CD4-positive, alpha-beta T cell treated with Interleukin-21 for 1 hour (primary cell): ENCODE data around the gene FARP2.
"Not testable (repeated sequence)": the region's sequence is repeated elsewhere in the genome, so short reads cannot be mapped to it uniquely, and the experiment has no call there.

Source experiments
- DNase-seq: peaks from one replicate; pipeline ENCODE4 v3.0.0-alpha.2; 2020

FARP2 gene

DNA sequence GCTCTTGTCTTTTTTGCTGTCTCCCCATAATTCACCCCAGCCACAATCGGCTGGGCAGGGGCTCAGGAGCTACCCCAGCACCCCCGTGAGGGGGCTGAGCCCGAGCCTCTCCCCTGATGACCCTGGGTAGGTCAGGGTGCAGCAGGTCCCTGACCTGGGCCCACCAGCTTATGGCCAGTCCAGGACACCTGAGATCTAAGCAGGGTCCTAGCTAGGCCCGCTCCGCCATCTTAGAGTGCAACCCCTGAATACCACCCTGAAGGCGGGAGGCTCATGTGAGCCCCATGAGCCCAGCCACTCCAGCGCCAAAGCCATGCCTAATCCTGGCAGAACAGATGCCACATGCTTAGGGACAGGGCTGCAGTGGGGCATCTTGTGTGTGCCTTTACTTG is 136.1 kb downstream of the FARP2 start:
- no peak for DNase-seq

DNA sequence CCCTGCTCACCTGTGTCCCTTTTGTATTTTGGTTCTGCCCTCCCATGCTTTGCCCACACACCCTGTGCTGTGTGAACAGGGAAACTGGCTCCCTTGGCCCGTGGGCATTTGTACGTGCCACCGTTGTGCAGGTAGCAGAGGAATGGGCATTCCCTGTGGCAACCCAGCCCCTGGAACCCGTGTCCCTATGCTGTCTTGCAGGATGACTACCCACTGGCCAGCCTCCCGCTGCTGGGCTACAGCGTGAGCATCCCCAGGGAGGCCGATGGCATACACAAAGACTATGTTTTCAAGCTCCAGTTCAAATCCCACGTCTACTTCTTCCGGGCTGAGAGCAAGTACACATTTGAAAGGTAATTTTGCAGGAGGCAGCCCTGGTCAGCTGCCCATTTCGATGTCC is 137.0 kb downstream of the FARP2 start:
- no peak for DNase-seq

DNA sequence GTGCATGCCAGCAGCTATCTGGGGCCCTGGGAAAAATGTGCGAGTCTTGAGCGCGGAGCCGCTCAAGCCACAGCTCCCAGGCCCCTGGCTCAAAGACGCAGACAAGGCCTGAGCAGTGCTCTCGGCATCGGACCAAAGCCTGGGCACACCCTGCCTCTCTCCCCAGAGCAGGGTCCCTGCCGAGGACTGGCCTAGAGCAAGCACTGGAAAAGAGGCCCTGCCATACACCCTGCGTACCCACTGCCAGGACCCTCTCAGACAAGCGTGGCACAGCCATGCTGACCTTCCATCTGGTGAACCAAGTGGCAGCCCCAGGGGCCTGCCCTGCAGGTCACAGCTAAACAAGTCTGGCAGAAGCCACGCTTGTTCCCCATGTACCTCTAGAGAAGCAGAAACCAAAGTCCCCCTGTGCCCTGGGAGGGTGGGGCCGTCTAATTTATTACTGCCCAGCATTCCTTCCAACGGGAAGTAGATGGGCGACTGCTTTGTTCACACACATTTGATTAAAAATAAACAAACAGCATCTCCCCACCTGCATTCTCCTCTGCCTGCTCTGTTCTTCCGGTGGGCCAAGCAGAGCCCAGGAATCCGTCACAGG is 138.3 kb downstream of the FARP2 start:
- no peak for DNase-seq

DNA sequence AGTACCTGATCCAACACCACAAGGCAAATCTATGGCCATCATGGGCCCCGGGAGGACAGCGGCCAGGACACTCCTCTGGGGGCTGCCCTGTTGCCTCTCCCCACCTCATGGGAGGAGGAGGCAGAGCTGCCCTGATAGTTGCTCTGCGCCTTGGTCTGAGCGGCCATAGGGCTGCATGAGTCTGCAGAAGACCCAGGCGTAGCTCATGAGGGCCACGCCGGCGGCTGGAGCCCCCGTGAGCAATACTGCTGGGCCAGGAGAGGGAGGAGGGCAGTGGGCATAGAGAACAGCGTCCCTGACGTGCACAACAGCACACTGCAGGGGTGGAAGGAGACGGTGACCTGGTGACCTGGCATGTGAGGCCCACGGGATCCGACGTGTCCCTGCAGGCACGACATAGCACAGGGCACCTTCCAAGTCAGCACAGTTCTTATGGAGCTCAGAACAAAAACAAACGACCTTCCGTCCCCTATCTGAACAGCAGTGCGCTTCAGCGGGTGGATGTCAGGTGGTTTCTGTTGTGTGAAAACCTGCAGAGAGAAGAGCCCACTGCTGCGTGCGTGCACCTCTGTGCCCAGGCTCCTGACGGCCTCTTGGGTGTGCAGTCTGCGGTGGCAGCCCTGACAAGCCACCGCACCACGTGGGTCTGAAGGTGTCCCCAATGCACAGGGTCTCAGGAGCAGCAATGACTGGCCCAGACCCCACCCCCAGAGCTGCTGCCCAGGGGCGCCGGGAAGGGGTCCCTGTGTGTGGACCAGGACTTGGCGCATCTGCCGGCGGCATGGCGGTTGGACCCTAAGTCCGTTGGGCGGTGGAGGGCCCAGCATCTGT is 139.3 kb downstream of the FARP2 start:
- no peak for DNase-seq

DNA sequence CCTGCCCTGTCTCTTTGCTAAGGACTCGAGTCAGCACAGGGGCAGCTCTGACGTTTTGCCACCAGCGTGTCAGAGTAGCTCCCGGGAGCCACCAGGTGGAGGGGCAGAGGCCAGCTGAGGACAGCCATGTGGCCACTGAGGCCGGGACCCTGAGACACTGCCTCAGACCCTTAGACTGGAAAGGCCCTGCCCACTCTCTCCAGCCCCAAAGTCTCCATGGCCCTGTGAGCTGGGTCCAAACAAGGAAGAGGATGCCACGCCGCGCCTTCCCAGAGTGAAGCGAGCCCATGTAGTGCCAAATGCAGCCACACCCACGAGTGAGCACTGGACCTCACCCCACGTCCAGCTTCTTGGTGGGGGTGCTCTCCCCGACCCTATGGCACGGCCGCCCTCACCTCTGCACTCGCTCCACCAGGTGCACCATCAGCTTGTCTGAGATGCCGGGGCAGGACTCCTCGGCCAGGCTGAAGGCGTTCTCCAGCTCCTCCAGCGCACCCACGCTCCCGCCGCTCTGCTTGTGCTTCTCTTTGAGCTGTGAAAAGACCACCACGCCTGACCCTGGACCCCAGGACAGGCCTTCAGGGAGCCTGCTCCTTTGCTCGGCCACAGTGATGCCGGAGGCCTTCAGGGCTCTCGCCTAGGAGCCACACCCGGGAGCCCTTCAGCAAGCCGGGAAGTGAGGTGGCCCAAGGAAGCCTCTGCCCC is 140.1 kb downstream of the FARP2 start:
- no peak for DNase-seq

DNA sequence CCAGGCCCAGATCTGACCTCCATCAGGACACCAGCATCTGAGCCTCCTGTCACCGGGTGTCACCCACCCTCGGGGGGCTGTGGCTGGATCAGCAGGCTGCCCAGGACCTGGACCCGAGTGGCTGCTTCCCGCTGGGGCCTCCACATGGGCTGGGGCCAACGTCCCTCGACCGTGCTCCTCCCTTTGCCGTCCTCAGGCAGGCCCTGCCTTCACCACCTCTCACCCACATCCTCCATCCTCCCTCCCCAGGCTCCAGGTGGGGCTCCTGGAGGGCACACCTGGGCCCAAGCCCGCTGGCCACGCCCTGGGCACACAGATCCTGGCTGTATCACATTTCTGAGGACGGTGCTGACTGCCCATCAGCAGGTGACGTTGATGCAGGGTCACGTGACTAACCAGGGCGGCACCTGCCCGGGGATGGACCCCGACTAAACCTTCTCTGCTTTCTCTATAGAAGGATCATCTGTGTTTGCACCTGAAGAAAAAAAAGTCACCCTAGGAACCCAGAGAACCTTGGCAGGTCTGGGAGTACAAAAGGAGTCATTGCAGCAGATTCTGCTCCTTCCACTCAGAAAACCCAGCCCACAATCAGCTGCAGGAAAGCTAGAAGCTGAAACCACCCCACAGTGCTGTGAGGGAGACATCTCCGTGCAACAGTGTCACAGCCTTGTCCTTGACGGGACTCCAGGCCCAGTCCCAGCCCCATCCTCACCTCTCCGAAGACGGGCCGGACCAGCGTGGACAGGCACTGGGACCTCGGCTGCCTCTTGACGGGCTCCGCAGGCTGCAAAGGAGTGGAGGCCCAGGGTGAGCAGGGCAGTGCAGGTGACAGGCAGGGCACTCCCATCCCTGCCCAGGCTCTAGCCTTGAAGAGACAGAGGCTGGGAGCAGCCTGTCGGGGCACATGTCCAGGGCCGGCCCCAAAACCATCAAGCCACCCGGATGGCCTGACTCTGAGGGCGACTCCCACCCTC is 141.1 kb downstream of the FARP2 start:
- no peak for DNase-seq

DNA sequence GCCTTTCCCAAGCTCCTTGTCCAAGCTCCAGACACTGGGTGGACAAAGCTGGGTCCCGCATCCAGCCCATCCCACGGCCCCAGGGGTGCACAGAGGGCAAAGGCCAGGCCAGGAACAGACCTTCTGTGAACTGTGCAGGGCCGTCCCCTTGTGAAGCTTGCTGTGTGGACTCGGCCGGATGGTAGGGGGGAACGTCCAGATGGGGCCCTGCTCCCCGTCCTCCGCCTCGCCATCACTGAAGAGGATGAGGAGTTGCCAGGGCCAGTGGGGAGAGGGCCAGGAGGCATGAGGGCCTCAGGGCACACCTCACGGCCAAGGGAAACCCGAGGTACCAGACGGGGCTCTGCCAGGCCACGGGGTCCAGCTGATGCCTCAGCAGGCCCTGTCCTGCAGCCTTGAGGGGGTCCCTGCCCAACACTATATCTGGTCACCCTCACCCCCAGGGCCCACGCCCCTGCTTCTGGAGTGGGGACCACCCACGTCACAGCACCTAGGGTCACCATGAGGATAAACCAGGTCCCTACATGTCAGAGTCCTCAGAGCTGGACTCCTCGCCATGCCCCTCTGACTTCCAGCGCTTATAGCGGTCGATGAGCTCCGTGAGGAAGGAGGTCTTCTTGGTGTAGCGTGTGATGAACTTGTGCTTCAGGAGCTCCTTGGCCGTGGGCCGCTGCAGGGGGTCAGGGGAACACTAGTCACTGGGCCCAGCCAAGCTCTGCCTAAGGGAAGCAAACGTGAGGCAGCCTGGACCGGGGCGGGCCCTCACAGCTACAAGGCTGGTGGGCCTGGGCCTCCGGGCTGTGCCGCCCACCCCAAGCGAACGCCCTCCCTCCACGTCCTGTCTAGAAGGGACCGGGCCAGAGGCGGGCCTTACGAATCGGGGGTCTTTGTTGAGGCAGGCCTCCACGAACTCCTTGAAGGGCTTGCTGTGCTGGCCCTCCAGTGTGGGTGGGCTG is 142.3 kb downstream of the FARP2 start:
- DNase-seq = no peak

DNA sequence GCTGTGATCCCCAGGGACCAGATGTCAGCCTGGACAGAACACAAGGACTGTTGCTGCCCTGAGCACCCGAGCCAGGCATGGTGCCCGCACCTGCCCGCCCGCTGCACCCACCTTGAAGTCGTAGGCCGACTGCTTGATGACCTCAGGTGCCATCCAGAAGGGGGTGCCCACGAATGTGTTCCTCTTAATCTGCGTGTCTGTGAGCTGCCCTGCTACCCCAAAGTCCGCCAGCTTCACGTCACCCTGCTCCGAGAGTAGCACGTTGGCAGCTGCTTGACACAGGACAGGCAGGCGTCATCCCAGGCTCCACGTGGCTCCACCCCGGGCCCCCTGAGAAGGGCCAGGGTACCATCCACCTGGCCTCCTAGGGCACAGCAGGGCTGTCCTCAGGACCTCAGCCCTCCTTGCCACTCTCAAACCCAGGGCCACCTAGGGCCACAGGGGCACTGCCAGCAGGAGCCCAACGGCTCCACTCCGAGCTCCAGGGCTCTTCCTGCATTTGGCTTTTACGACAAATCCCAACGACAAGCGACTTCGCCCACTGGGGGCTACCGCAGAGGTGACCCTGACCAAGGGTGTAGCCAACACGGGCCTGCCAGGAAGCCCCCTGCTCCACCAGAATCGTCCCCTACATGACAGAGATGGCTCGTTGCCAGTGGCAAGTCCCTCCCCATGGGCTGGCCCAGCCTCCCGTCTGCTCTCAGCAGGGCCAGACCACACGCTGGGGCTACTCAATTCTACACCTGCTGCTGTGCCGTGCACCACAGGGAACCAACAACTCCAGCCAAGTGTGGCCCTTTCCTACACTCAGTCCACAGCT is 143.3 kb downstream of the FARP2 start:
- DNase-seq = no peak

DNA sequence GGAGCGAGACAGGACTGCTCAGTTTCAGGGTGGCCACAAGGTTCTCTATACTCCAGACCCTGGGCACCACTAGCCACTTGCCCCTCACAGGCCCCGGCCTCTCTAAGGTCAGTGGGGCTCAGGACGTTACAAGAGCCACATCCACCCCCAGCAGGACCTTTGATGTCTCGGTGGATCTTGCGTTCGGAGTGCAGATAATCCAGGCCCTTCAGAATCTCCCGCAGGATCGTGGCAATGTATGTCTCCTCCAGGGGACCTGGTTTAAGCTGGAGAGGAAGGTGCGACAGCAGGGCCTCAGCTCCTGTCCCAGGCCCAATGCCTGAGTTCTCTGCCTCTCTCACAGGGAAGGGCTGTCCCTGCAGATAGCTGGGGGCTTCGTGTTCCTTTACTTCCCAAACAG is 143.9 kb downstream of the FARP2 start:
- no peak for DNase-seq

DNA sequence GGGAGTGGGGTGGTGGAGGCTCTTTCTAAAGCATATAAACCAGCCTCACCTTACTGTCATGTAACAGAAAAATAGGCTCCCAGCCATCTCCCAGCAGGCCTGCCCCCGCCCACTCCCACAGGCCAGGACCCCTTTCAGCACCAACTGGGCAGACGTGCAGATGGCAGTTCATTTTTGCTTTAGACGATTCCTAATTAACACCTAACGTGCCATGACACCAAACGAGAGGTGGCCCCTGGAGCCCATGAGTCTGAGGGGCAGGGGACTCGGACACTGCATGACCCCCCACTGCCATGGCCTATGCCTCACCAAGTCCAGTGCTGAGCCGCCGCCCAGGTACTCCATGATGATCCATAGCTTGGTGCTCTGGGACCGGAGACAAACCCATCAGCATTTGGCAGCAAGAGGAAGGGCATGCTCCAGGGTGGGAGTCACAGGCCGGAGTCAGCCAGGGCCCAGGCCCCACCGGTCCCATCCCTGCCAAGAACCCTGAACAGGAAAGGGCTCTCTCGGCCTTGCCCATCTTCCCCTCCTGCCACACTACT is 144.4 kb downstream of the FARP2 start:
- DNase-seq = no peak

DNA sequence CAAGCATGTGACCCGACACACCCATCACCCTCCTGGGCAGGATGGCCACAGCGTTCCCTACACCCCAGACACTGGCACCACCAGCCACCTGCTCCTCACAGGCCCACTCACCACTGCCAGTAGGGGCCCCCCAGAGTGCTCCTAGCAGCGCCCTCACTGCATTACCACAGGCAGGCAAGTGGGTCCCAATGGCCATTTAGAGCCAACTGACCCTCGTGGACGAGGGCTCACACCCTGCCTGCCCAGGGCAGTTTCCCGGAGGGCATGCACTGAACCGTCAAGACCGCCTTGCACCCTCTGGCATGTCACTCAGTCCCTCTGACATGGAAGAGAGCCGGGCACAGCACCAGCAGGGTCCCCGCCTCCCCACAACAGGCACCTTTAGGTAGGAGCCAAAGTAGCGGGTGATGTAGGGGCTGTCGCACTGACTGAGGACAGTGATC is 145.0 kb downstream of the FARP2 start:
- no peak for DNase-seq

DNA sequence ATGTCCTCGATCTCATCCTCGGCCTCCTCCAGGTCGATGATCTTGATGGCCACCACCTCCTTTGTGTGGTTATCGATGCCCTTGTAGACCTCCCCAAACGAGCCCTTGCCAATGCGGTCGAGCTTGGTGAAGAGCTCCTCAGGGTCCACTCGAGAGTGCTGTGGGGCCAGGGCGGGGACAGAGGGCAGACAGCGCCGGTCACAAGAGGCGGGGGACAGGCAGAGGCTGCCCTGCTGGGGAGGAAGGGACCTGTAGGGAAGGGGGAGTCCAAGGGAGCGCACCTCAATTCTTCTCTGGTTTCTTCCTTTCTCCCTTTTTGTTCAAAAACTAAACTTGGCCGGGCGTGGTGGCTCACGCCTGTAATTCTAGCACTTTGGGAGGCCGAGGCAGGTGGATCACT is 145.5 kb downstream of the FARP2 start:
- no peak for DNase-seq

DNA sequence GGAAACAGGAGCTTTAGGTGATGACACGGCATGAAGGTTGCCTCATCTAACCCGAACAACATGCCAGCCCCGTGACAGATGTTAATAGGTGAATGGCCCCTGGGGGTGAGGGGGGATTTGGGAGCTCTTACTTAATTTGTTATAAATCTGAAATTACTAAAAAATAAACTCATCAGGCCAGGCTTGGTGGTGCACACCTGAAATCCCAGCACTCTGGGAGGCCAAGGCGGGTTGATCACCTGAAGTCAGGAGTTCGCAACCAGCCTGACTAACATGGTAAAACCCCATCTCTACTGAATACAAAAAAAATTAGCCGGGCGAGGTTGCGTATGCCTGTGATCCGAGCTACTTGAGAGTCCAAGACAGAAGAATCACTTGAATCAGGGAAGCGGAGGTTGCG is 146.2 kb downstream of the FARP2 start:
- DNase-seq = no peak

DNA sequence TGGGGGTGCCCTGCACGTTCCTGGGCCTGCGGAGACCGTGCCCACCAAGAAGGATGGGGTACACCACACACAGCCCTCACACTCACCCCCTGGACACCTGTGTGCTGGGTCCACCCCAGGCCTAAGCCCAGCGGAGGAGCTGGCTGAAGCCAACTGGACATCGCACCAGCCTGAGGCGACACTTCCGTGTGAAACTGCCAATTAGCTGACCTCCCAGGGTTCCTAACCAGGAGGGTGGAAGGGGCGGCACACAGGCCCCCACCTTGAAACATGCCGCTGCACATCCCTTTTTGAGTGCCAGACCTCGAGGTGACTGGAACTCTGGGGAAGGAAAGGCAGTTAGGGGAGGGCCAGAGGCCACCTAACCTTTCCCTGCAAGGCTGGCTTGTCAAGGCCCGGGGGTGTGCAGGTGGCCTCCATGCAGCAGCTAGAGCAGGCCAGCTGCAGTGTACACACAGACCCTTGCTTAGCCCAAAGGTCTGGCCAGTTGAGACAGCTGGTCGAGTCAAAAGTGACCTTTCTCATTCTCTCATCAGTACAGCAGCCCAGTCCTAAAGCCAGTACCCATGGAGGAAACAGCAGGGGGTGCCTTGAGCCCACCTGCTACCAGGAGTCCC is 147.8 kb downstream of the FARP2 start:
- DNase-seq = no peak

DNA sequence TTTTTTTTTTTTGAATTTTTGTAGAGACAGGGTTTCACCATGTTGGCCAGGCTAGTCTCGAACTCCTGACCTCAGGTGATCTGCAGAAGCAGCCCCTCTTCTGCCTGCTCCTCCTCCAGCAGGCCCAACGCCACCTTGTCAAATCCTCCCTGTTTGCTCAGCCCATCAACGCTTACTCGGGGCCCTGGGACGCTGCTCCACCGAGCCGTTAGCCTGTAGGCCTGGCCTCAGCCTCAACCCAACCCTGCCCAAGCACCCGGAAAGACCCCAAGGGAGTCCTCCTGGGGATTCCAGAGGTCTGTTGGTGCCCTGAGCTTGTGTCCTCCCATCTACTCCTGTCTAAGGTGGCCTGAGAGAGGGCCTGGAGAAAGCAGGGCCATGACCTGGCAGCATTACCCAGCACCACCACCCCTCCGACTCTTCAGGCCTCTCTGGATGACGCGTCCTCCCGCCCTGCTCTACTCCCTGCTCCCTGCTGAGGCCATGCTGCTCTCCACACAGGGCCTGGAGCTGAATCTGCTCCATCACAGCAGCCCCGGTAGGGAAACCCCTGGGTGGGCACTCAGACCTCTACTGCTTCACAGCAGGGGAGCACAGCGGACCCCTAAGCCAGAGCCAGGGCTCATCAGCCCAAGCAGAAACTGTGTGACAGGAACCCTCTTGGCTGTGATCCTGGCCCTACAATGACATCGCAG is 149.1 kb downstream of the FARP2 start:
- no peak for DNase-seq

DNA sequence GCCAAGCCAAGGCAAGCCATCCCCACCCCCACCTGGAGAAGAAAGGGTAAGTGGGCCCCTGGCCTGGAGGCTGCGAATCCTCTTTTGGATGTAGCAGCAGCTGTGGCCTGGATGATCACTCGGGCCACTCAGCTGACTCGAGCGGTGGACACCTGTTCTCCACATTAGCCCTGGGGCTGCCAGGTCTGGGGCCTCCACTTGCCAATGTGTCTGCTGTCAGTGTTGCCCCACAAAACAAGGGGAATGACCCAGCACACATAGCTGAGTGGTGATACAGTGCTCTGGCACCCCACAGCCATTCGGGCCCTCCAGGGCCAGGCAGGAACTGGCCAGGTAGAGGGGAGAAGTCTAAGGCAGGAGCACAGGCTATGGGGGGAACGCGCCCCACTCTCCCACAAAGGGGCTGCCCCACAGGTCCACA is 149.7 kb downstream of the FARP2 start:
- no peak for DNase-seq

DNA sequence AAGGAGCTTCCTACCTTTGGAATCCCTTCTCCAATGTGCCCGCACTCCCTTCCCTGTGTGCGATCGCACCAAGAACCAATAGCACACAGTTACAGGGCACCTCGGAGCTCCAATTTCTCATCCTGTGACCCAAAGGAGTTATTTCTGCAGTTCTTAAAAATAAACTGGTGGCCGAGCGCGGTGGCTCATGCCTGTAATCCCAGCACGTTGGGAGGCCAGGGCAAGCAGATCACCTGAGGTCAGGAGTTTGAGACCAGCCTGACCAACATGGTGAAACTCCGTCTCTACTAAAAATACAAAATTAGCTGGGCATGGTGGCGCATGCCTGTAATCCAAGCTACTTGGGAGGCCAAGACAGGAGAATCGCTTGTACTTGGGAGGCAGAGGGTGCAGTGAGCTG is 150.2 kb downstream of the FARP2 start:
- DNase-seq = not testable (repeated sequence)

DNA sequence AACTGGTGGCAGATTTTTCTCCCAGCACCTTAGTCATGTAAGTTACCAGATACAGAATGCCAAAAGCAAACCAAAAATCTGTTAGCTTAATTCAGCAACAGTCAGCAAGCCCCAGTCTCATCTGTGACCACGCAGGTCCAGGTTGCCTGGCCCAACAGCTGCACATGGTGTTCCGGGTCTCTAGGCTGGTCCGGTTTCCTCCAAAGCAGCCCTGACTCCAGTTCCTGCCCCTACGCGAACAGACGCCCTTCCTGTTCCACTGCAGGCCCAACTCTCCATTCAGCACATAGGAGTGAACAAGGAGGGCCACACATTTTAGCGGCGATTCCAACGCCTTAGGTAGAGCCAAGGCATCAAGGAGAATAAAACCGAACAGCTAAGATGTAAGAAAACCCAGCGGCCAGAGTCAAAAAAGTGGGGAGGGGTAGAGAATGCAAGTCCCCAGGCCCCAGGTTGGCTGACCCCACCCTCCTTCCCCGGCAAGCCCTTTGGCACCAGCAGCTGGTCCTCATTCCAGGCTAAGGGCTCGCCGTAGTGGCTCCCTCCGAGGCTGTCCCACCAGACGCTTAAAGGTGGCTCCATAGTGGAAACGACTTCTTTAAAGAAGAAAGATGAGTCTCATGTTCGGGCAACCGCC is 150.8 kb downstream of the FARP2 start:
- no peak for DNase-seq
